ENCODE measurements around the gene CAPN10.

The CAPN10 gene

GRCh38 chr2:240573071-240573515, 13.4 kb upstream of the CAPN10 start:
- no peak overlapping the region for H3K4me3 ChIP-seq (ENCODE audit: low read depth, low read length)
- TF ChIP-seq CTCF (conservative IDR thresholded peaks at IDR 0.05; ENCODE audit: low read depth, low read length) = no peak
- DNase-seq (ENCODE audit: low read depth) = no peak

GRCh38 chr2:240573516-240574385, 12.8 kb upstream of the CAPN10 start:
- no peak overlapping the region for H3K4me3 ChIP-seq (ENCODE audit: low read depth, low read length)
- no peak for DNase-seq (ENCODE audit: low read depth)
- TF ChIP-seq CTCF (conservative IDR thresholded peaks at IDR 0.05; ENCODE audit: low read depth, low read length) = no peak

- no peak for DNase-seq (ENCODE audit: low read depth)
- no peak for TF ChIP-seq CTCF (conservative IDR thresholded peaks at IDR 0.05; ENCODE audit: low read depth, low read length)
- no peak overlapping the region for H3K4me3 ChIP-seq (ENCODE audit: low read depth, low read length)
These were observed 12.0 kb upstream of the CAPN10 start for GRCh38 chr2:240574386-240575100.

- no peak for DNase-seq (ENCODE audit: low read depth)
- no peak overlapping the region for H3K4me3 ChIP-seq (ENCODE audit: low read depth, low read length)
- TF ChIP-seq CTCF (conservative IDR thresholded peaks at IDR 0.05; ENCODE audit: low read depth, low read length) = no peak
These were observed 11.2 kb upstream of the CAPN10 start for GRCh38 chr2:240575101-240575965.

- H3K4me3 ChIP-seq (ENCODE audit: low read depth, low read length) = no peak overlapping the region
- no peak for DNase-seq (ENCODE audit: low read depth)
- no peak for TF ChIP-seq CTCF (conservative IDR thresholded peaks at IDR 0.05; ENCODE audit: low read depth, low read length)
These were observed 10.5 kb upstream of the CAPN10 start for GRCh38 chr2:240576036-240576435.

GRCh38 chr2:240576436-240577205, 9.9 kb upstream of the CAPN10 start:
- H3K4me3 ChIP-seq (ENCODE audit: low read depth, low read length) = no peak overlapping the region
- TF ChIP-seq CTCF (conservative IDR thresholded peaks at IDR 0.05; ENCODE audit: low read depth, low read length) = no peak
- no peak for DNase-seq (ENCODE audit: low read depth)

Data from choroid plexus epithelial cell (primary cell).